Inflammatory macrophage treated with lipopolysaccharide for 4 hours (primary cell): ENCODE data around the gene CCDC50.

Source experiments
- DNase-seq: peaks from one replicate; pipeline ENCODE4 v3.0.0-alpha.2; 2020

The CCDC50 gene

DNA sequence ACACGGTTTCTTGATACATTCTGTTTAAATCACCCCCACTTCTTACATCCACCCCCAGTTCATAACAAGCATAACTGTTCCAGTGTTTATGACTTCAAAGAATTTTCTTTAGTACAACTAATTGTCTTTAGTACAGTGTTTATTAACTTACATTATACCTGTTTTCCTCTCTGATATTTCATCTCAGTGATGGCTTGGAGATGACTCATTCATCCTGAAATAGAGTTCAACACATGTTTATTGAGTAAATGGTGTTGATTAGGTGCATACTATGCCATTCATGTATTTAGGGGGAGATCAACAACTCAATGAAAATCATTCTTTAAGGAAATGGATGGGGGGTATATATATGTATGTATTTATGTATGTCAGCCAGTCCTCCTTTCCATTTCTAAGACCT is 22.8 kb downstream of the CCDC50 start:
- DNase-seq = no peak

DNA sequence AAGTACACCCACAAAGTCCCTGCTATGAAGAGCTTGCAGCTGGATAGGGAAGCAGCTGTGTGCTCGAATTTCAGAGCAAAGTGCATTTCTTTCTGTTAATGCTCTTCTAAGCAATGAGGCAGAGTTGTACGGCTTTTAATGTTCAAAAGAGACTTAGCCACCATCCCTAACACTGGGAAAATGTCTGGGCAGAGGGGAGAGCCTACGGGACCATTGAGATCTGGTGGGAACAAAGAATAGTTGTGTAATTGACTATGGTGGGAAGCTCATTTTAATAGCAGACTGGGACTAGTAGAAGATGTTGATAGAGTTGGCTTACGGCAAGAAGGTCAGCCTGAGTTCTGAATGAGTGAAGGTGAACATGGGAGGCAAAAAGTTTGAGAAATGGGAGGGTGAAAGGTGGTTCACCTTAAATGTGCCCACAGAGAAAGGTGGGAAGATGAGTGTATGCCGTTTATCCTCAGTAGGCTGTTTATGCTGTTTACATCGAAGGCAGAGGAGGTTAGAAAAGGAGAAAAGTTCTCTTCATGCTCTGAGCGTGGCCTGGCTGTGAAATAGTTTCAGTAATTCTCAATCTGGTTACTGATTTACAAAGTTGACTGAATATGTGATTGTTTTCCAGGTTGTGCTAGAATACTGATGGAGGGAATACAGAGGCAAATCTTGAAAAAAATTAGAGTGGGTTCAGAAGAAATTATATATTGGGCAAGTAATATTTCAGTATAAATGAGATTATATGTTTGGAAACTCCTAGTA is 24.0 kb downstream of the CCDC50 start:
- DNase-seq = no peak

DNA sequence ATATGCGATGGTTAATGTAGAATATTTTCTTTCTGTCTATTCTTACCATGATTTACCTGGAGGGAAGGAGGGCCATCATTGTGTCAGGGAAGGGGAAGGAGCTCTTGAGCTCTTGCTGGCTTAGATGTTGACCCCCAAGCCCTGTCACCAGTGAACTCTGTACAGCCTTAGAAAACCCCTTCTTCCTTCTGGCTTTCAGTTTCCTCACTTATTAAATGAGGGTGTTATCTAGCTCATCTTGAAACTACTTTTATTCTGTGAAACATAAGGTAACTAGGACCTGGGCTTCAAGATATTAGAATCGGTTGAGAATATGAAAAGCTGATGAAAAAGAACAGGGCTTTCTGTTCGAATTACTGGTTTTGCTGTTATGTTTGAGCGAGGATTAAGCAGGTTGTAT is 26.2 kb downstream of the CCDC50 start:
- DNase-seq = no peak

DNA sequence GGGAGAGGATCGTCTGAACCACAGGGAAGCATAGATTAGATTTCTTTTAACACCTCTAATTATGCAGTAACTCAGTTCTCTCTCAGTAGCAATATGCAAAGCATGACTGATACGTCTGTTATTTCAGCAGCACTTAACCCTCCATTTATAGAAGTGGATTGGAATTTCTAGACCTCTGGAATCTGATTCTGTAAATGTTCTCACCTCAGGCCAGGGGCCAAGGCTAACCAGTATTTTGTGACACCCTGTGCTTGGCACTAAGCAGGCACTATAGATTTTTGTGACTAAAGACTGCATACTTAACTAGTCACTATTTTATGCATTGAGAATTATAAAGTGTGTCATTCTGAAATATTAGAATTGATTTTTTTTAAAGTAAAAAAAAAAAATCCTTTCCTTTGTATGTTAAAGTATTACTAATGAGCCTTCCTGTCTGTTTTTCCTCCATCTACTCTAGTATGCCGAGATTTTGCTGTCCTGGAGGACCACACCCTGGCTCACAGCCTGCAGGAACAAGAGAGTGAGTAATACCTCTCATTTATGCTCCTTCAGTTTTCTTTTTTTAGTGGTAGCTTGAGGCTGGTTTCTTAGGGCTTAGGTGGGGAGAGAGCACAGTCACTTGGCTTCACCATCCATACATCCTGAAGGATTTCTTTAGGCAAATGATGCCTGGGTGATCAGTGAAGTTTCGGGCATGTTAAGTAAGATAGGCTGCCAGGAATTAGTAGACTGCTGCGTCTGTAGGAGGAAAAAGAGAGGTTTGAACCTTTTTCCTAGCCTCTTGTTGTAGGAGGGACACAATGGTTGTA is 27.6 kb downstream of the CCDC50 start:
- DNase-seq = no peak

DNA sequence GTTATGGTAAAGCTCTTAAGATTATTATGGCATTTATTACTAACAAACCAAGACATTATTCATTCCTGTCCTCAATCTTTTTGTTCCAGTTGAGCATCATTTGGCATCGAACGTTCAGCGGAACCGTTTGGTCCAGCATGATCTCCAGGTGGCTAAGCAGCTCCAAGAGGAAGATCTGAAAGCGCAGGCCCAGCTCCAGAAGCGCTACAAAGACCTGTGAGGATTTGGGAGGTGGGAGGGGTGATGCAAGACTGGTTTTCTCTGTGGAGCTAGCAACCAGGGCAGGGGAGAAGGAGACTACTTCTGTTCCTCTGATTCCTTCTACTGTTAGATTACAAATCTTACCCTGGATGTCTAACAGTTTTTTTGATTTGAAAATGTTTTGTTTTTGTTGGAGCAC is 28.7 kb downstream of the CCDC50 start:
- no peak for DNase-seq

DNA sequence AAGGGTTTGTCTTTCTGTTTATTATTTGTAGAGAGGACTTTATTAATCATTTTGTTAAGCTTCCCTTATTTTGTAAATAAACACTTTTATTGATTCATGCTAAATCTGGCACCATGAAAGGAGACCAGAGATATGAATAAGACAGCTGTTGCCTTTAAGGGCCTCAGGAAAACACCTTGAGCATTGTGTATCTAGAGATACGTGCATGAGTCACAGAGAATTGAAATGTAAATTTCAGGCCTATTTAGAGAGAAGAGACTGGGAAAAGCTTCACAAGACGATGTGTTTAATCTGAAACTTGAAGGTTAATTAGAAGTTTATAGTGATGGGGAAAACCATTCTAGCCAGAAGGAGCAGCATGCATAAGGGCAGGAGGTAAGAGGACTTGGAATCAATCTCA is 29.7 kb downstream of the CCDC50 start:
- DNase-seq = no peak

DNA sequence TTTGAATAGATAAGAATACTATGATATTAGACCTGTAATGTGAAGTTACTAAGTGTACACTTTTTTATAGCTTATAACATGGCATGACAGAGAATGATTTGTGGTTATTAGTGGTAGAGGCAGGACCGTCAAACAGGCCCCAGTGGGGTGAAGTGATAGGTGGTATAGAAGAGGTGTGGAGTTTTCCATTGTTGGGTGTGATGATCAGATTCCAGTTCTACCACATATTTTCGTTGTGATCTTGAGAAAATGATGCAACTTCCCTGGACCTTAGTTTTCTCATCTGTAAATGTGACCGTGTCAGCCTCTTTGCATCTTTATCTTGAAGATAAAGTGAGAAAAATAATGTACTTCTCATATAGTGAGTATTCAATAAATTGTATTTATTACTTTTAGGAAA is 31.4 kb downstream of the CCDC50 start:
- DNase-seq = no peak

DNA sequence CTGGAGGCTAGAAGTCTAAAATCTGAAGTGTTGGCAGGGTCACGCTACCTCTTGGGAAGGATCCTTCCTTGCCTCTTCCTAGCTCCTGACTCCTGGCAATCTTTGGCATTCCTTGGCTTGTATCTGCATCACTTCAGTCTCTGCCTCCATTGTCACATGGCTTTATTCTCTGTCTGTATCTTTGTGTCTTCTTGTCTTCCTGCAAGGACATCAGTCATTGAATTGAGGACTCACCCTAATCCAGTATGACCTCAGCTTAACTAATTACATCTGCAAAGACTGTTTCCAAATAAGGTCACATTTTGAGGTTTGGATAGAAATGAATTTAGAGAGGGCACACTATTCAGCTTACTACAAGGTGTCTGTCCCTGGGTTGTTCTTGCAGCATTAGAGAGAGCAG is 32.3 kb downstream of the CCDC50 start:
- no peak for DNase-seq

DNA sequence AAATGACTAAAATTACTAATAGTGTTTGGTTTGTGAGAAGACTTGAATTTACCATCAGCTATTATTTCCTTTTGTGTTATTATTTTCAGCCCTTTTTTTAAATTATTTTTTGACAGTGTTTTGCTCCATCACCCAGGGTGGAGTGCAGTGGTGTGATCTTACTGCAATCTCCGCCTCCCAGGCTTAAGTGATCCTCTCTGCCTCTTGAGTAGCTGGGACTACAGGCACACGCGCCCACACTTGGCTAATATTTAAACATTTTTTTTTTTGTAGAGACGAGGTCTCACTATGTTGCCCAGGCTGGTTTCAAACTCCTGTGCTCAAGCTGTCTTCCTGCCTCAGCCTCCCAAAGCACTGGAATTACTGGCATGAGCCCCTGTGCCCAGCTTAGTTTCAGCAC is 32.8 kb downstream of the CCDC50 start:
- no peak for DNase-seq

DNA sequence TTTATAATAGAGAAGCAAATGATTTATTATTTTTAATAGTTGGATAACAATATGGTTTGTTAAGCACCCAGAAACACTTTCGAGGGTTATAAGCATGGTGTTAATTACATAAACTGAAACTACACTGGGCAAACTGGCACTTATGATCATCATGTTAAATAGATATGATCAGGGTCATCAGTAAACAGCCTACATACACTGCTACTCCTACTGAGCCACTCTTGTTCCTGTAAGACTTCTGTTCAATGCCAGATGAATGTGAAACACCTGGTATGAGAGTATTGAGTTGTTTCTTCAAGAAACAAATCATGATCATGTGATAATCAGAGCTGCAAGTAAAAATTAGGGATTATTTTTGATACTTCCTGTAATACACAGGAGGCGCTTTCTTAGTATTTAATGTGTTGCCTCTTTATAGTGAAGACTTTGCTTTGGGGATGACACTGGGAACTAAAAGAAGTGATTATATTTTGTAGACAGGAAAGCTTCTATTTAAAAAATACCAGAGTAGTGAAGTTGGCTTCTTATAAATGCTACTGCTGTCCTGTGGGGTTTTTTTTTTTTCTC is 33.4 kb downstream of the CCDC50 start:
- no peak for DNase-seq

DNA sequence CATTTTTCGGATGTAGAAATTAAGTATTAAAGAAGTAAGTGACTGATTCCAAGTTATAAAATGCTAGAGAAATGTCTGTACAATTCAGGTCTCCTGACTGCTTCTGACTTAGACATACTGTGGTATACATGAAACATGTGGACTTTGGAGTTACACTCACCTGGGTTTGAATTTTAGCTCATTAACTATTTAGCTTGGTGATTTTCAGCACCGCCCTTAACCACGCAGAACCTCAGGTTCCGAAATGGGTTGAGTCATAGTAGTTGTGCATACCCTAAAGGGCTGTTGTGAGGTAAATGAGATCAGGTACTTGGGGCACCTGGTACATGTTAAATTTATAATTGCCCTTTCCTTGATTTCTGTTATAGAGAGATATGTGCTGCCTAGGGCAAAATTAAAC is 34.0 kb downstream of the CCDC50 start:
- DNase-seq = no peak

DNA sequence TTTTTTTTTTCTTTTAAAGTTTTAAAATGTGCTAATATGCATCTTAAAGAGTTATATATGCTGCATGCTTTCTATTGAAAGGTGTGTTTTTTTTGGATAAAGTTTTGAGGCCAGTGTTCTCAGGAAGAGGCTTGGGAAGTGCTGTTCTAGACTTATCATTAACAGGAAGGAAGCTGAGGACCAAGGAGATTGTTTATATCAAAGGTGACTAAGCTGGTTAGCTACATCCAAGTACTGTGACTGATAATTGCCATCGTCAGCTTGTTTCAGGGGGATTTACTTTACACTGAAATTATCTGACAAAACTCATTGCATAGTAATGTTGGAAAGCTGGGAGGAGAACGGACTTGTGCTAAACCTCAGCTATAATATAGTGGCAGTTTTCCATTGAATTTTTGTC is 37.5 kb downstream of the CCDC50 start:
- no peak for DNase-seq

DNA sequence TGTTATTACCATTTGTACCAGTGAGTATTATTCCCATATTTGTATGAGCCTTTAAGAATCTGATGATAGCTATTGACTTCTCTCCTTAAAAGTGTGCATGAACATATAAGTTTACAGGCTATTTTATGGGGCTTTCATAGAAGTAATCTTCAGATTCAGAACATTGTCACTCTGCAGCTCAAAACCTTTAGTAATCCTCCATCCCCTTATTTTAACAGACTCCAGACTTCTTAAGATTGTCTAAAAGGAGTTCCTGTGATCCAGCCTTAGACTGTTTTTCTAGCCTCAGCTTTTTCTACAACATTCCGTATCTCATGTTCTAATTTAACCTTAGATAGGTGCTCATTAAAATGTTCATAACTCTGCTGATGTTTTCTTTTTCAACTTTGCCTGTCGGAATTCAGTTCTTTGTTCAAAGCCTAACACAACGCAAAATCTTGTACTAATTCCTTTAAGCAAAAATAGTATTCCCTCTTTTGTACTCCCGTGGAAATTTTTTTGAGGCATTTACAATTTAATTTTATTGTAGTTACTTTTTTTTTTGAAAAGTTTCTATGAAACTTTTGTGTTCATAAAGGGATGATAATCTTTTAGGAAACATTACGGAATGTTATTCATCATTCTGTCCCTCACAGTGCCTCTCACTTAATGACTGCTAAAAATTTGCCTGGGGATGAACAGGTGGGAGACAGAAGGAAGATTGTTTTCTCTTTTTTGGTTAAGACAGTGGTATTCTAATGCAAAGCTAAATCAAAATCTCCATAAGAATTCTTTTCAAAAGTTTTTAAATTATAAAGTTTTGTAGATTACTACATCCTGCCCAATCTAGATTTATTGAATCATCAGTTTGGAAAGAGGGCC is 39.8 kb downstream of the CCDC50 start:
- DNase-seq = no peak

DNA sequence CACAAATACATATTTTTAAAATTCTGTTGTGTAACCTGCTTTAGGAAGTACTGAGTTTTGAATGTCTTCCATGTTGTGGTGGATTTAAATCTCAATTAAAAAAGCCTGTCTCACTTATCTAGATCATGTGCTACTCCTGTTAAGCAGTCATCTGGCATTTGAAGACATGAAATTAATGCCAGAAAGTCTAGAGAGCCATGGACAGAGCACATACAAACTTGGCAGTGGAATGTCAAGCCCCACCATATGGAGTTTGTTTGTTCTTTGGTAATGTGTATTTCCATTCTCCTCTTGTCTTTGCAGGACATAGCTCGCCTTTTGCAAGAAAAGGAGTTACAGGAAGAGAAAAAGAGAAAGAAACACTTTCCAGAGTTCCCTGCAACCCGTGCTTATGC is 40.4 kb downstream of the CCDC50 start:
- no peak for DNase-seq

DNA sequence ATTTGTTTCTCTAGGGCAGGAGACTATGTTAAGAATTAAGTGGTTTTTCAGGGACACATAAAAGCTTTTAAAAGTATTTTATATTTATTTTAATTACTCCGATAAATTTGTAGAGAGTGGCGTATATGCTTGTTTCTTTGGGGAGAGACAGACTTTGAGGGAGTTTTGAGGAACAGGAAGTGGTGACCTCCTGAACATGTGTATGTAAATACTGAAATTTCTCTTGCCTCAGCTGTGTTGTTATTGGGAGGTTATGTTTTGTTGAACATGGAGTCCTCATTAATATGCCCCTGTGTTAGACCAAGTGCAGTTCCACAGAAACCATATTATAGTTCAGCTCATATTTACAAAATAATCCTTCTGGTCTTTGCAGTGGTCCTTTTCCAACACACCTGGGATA is 42.9 kb downstream of the CCDC50 start:
- no peak for DNase-seq

DNA sequence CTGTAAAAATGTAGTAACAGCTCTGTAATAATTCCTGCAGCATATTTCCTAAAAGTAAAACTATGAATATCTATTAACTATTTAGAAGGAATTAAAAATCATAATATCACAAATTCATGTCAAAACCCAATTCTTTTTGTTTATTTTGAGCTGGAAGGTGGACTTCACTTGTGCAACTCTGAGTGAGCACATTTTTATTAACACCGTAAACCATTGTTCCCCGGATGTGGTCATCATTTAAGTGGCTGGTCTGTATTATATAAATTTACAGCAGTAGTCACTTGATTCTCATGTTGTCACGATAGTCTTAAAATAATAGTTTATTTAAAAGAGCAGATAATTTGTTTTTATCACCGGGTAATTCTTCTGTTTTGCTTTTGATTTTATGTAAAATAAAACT is 44.1 kb downstream of the CCDC50 start:
- DNase-seq = no peak

DNA sequence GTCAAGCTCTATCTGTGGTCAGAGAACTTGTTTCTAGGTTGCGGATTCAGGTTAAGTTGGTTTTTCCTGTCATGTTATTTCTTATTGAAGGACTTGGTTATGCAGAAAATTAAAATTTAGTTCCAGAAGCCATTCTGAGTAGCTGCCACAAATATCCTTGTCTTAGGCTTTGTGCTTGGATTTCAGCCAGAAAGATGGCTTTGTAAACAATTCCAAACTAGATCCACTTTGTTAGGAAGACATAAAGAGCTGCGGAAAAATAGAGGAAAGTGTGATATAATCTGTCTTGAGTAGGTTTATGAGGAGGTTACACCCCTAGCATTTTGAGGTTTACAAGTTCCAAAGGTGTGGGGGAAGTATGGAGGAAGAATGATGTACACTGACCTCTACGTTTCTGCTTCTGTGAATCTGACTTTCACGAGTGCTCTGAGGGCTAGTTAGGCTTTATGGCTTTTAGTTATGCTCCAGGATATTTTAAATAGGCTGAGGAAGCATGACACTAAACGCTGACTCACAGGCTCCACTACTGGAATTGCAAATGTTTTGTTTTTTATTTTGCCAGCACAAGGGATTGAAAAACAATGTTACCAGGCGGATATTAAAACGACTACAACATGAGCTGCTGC is 47.4 kb downstream of the CCDC50 start:
- no peak for DNase-seq

DNA sequence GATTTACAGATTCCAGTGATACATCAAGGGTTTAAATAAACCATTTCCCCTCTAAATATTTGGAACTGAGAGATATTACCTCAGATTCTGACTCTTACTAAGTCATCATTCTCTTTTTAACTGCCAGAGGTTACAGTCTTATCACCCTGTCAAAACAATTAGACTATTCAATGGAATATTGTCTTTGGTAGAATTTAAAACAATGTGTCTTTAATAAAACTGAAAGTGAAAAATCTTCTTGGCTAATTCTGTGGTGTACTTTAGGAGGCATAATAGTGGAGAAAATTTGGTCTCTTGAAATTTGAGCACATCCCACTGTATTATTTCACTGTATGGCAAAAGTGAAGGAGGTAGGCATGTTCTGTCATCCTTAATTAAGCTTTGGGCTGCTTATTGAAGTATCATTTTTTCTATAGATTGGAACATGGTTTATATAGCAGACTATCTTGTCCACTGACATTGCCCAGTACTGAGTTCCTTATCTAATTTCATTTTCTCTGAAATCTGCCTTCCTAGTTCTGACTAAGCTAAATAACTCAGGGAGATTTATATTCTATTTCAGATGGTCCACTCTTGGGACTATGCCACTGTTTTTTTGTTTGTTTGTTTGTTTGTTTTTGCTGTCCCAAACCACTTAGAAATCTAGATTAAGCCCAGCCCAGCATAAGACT is 49.1 kb downstream of the CCDC50 start:
- DNase-seq = no peak

DNA sequence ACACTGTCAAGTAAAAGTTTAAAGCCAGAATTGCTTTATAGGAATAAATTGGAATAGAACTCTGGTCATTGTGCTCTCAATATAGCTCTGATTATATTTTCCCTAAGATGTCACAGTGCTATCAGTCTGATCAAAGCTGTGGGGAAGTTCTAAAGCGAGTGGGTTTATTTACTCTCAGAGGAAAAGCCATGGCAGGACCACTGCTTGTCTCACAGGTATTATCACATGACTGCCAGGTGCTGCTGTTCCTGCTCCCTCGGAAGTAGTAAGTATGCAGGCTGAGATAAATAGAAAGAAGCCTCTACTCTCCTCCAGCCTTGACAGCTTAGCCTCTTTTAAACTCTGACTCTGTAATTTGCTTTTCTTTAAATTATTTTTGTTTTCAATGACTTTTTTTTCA is 50.3 kb downstream of the CCDC50 start:
- no peak for DNase-seq

DNA sequence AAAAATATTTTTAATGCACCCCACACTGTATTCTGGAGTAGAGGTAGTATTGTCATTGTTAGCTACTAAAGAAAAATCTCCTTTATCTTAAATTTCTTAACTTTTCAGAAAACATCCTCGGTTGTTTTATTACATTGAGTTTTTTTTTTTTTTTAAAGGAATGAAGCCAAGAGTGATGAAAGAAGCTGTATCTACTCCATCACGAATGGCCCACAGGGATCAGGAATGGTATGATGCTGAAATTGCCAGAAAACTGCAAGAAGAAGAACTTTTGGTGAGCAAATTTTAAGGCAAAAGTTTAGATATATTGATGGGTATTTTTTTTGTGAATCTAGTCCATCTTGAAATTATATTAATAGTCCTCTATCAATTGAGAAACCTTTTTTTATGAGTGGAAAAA is 50.8 kb downstream of the CCDC50 start:
- DNase-seq = no peak

DNA sequence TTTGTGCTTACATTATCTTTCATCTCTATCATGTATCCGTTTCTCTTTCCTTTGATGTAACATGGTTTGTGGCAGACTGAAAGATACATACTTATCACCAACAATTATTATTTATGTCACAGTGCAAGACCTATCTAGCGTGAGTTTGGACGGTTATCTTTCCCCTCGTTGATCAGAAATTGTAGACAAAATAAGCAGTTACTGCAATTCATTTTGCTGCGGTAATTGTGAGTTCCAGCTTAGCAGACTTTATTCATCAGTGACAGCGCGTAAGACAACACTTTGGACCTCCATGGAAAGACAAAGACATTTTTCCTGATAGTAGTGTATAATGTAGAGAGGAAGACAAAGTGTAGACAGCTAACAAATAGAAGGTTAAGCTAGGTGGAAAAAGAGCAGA is 52.1 kb downstream of the CCDC50 start:
- DNase-seq = no peak

DNA sequence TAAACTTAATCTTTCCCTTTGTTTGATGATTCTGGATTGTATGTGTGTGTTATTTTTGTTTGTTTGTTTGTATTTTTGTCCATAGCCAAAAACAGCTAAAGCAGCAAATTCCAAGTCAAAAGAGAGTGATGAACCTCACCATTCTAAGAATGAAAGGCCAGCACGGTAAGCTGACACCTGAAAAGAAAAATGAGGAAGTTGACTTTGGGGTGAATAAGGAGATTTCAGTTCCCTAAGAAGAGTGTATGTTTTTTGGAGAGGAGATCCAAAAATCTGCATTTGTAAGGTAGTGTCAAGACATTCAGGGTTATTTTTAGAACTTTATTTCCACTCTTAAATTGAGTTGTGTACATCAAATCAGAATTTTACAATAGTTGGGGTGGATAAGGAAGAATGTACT is 53.5 kb downstream of the CCDC50 start:
- no peak for DNase-seq
